Activated T-helper 9 cell treated with anti-CD3 and anti-CD28 coated beads, Interleukin-2, amount 50 U/mL, for 16 hours (primary cell): Measurements from ENCODE around the gene PPFIBP2.
"Not testable (repeated sequence)": the region's sequence is repeated elsewhere in the genome, so short reads cannot be mapped to it uniquely, and the experiment has no call there.

ENCODE experiments used
- DNase-seq: peaks from one replicate; pipeline ENCODE4 v3.0.0-alpha.2; 2020; ENCODE audit warnings: low read depth

Gene PPFIBP2

DNA sequence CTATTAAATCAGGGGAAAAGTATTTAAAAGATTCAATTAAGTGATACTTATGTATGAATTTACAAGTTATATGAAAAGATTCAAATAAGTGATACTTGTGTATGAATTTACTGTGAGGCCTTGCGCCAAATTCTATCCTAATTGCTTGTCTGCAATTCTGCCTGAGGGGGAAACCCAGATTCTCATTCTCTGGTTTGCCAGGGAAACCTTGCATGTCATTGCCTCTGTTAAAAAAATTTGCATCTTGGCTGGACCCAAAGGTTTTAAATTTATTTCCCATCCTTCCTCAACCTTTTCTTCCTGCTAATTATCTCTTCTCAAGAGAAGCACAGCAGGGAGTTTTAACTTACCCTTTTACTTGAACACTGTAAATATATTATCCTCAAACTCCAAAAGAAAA lies 14.7 kb upstream of the PPFIBP2 start:
- DNase-seq: no peak

DNA sequence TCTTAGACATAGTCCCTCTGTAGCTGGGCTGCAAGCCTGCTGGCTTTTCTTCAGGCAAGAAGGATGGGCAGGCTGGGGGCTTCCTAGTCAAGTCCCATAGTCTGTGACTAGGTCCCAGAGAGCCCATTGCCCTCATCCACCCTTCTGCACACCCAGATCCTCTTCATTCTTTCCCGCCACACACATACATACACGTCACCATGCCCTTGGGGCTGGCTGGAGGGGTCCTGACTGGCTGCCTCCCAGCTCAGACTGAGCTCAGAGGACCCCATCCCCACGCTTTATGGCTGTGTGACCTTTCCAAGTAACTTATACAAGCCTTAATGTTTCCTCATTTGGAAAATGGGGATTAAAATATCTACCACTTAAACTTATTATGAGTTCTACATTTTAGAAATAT lies 13.5 kb upstream of the PPFIBP2 start:
- DNase-seq: no peak

DNA sequence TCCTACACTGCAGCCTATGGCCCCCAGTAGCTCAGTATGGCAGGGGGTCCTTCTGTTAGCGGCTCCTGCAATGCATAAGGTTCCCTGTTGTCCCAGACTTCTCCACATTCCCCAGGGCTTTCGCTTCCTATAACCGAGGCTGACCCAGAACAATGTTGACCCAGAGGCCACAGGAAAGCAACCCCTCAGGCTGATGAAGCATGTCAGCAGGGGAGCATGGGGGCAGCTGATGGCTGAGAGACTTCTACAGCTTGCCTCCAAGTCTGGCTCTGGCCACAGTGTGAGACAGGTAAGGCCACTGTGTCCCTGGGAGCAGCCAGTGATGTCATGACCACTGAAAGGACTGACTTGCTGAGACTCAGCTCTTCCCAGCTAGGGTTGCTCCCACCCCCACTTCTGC lies 12.5 kb upstream of the PPFIBP2 start:
- no peak for DNase-seq

DNA sequence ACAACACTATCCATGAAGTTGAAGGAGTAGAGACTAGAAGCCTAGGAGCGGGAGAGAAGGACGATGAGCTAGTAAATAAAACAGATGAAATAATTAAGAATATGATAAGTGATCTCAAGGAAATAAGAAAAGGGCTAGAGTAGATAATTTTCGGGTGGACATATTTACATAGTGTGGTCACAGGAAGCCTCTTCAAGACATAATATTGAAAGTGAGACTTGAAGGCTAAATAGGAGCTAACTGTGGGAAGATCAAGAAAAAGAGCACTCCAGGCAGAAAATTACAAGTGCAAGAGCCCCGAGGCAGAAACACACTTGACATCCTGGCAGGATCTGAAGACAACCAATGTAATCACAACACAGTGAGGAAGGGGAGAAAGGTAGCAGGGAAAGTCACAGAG lies 11.9 kb upstream of the PPFIBP2 start:
- no peak for DNase-seq

DNA sequence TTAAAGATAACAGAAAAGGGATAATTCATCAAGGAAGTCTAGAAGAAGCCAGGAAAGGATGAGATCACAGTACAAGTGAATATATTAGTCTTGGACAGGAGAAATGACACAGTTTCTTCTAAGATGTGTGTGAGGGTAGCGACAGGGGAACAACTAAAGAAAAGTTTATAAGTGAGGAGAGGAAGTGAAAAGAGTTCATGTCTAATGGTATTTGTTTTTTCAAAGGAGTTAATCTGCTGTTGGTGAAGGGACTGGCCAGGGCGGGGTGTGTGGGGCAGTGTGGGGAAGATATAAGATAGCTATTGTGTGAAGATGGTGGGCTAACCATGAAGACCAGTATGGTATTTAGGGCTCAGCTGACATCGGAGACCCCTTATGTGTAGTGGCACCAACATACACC lies 7.6 kb upstream of the PPFIBP2 start:
- DNase-seq: no peak

DNA sequence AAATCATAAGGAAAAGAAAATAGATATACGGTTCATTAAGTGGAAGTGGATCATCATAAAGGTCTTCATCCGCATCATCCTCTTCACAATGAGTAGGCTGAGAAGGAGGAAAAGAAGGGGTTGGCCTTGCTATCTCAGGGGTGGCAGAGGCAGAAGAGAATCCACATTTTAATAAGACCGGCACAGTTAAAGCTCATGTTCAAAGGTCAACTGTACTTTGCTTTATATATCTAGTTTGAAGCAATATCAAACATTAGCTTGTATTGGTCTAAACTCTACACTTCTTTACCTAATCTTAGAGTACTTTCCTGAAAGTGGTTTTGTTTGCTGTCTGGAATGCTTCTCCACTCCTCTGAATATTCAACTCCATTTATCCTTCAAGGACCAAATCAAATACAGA lies 5.7 kb upstream of the PPFIBP2 start:
- no peak for DNase-seq

DNA sequence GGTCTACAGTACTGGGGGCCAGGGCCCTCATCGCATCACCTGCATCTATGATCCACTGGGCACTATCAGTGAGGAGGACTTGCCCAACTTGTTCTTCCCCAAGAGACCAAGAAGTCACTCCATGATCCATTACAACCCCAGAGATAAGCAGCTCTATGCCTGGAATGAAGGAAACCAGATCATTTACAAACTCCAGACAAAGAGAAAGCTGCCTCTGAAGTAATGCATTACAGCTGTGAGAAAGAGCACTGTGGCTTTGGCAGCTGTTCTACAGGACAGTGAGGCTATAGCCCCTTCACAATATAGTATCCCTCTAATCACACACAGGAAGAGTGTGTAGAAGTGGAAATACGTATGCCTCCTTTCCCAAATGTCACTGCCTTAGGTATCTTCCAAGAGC lies 3.8 kb upstream of the PPFIBP2 start:
- no peak for DNase-seq

DNA sequence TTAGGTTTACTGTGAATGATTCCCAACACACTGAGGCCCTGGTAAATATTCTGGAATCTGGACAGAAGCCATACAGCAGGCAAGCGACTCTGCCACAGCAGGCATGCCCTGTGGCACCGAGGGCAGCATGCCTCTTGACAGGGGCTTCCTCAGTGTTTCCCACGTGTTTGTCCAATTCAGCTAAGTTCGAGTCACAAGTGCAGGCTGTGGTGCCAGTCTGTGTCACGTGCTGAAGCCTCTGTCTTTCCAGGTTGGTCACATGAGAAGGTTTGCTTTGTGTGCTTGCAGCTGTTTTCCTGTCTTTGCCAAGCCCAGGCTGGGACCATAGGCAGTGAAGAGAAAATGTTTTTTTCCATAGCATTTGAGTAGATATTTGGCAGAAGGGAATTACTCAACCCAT lies 2.4 kb upstream of the PPFIBP2 start:
- DNase-seq: no peak

DNA sequence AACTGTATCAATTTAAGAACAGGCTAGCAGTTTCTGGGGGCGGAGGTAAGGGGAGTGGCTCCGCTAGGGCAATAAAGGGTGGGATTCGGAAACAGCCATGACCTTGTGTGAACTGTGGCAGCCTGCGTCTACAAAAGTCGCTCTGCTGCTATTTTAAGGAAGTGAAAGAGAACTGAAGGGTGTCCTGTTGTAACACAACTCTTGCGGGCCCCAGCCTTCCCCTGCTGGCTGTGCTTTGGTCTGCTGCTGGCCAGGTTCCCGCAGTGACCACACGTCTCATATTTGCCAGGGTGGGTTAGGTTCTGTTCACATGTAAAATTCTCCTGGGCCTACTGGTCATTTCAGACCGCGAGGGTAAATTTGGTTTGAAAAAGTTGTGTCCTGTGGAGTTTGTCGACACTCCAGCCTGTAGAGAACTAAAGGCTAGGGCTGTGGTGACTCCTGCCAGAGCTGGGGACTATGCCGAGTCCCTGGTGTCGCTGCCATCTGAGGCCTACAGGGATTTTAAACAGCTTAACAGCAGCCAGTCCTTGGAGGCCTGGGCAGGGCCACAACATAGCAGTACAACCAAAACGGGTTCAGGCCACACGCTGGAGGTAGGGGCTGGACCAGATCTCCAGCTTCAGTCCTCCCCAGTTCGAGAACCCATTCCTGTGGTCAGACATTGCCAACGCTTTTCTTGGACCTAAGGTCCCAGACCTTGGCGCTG lies 1.1 kb upstream of the PPFIBP2 start:
- no peak for DNase-seq

DNA sequence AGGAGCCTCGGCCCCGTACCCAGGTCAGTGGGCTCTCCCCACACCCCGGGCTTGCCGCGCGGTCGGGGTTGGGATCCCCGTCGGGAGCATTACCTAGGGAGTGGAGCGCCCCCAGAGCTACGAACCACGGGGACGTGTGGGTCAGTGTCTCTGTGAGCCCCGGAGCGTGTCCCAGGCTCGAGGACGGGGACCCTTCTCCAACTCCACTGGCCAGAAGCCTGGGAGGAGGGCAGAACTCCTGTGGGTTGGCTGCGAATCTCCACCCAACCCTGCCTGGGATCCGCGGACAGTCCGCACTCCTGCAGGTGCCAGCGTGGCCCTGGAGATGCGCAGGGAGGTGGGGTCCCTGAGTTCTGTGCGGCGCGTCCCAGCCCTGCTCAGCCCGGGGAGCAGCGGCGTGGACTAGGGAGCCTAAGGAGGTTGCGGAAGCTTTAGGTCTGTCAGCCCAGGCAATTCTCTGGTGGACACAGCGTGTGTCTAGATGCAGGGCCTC lies 346 bp downstream of the PPFIBP2 start:
- DNase-seq: no peak

DNA sequence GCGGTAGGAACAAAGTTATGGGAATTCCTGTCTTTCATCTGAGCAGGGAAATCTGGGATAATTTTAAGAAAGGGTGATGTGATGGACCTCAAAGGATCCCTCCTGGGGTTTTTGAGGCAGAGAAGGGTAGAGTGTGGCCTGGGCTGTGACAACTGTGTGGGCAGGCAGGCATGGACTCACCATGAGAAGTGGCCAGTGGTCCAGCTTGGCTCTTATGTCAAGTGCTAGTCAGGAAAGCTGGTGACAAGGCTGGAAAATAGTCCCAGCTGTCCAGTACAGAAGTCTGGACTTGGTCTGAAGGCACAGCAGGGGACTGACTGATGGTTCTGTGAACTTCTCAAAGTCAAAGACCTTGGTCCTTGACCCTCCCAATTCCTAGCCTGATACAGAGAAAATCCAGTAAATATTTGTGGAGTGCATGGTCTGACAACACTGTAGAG lies 1.7 kb downstream of the PPFIBP2 start:
- DNase-seq: no peak

DNA sequence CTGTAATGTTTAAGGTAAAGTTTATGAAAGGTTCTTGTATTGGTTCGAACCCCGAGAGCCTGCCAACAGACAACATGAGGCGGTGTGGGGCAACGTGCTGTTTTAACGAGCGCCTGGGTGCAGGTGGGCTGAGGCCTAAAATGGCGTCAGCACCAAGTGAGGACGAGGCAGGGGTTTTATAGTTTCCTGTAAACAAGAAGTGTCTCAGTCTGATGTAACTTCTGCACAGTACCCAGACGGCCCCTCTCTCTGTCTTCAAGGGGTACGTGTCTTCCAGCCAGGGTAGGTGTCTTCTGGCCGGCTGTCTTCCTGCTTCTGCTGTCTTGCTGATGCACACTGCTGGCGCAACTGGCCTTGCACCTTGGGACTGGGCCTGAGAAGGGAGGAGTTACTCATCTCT lies 2.7 kb downstream of the PPFIBP2 start:
- no peak for DNase-seq

DNA sequence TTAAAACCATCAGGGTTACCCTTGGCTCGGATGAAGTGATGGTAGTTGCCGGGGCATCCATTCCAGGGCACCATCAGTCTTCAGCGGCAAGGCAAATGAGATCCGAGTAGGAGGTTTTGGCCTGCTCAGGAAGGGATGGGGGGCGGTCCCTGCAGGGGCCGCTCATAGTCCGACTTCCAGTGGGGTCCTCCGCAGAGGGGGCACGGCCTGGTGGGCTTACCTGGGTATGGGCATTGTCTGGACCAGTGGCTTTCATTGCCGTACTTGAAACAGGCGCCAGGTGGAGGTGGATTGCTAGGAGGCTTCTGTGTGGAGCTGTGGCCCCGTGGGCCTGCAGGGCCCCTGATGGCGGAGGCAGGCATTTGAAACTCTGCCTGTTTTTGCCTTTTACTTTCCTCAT lies 3.9 kb downstream of the PPFIBP2 start:
- DNase-seq: not testable (repeated sequence)

DNA sequence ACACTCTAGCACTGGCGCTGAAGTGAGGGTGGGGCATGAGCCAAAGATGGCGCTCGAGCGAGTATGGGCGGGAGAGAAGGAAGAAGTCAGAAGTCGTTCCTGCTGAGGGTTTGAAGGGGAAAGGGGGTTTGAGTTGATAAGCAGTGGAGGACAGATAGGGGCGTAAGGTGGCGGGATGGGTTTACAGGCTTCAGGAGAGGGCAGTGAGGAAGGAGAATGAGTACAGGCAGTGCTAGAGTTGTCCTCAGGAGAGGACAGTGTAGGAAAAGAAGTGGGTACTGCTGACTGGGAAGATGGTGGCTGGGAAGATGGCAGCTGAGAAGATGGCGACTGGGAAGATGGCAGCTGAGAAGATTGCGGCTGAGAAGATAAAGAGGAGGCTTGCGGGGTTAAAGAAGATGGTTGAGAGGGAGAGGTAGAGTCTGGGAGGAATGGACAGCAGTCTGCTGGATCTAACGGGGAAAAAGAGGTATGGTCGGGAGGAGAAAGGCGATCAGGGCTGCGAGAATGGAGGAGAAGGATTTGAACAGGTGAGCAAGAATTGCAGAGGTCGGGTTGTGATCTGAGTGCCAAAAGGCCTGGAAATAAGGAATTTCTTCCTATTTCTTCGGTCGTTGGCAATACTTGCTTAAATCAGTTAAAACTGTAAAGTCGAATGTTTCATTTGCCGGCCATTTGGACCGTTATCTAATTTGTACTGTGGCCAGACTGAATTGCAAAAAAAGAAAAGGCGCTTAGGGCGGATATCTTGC lies 5.2 kb downstream of the PPFIBP2 start:
- no peak for DNase-seq

DNA sequence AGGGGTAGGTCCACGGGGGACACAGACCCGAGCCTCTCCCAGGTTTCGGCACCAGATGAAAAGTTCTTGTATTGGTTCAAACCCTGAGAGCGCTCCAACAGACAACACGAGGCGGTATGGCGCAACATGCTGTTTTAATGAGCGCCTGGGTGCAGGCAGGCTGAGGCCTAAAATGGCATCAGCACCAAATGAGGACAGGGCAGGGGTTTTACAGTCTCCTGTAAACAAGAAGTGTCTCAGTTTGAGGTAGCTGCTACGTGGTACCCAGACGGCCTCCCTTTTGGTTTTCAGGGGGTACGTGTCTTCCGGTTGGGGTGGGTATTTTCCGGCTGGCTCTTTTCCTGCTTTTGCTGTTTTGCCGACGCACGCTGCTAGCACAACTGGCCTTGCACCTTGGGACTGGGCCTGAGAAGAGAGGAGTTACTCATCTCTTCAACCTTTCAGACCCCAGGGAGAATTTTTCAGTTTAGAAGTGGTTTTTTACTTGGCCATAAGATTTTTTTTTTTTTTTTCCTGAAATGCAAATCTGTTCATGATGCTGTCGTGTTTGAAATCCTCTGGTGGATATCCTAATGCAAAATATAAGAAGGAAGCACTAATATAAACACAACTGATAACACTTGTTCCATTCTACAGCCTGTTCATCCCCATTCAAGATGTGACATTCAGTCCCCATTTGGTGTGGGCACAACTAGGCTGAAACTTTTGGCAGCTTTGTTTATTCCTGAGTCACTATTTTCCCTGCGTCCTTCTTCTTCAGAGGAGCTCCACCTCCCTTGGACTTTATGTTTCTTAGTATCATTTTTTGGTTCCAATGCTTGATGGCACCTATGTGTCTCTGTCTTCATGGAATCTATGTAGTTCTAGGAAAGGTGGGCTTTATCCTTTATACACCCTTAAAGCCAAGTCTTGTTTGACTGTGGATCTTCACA lies 6.5 kb downstream of the PPFIBP2 start:
- no peak for DNase-seq

DNA sequence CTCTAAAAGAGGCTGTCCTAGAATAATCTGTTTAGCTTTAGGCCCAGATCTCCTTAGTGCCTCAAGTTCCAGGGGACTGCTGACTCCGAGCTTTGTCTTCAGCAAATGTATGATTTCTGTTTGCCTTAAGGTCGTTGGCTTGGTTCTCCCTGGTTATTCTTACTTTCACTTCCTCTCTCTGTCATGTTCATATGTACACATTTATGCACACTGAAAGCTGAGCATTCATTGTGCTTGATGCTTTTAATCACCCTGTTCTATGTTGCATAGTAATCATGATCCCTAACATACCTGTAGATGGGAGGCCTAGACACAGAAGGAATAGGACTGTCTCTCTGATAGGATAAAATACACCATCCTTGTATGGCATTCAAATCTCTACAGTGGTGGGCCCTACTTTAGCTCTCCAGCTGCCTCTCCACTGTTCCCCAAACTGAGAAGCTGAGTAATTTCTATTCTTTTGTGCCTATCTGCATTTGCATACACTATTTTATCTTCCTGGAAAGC lies 7.2 kb downstream of the PPFIBP2 start:
- DNase-seq: no peak

DNA sequence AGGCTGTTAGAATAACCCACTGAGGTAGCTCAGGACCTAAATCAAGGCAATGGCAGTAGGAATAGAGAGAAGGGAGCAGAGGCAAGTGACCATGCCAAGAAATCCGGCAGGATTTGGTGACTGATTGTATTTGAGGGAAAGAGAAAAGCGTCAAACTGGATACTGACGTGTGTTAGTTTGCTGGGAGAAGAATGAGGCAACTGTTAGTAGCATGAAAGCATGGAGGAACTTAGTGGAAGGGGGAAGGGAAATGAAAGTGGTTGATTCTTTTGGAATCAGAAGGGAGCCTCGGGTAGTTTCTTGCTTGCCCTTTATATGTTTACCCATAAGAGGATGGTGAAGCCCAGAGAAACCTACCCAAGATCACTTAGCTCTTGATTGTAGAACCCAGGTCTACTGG lies 8.3 kb downstream of the PPFIBP2 start:
- no peak for DNase-seq

DNA sequence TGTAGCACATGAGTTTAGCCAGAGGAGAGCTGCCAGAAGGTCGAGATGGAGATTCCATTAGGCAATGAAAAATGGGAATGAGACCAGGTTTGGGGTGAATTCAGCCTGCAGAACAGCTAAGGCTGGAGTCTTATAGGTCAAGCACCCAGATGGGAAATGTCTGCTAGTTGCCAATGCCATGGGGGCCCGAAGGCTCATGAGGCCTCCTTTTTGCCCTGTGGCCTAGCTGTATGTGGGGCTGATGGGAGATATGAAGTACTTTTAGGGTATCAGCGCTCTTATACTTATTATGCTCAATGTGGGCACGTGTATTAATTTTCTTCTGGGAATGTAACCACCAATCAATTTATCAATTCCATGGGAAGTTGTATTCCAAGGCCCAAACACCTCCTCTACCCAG lies 8.7 kb downstream of the PPFIBP2 start:
- no peak for DNase-seq

DNA sequence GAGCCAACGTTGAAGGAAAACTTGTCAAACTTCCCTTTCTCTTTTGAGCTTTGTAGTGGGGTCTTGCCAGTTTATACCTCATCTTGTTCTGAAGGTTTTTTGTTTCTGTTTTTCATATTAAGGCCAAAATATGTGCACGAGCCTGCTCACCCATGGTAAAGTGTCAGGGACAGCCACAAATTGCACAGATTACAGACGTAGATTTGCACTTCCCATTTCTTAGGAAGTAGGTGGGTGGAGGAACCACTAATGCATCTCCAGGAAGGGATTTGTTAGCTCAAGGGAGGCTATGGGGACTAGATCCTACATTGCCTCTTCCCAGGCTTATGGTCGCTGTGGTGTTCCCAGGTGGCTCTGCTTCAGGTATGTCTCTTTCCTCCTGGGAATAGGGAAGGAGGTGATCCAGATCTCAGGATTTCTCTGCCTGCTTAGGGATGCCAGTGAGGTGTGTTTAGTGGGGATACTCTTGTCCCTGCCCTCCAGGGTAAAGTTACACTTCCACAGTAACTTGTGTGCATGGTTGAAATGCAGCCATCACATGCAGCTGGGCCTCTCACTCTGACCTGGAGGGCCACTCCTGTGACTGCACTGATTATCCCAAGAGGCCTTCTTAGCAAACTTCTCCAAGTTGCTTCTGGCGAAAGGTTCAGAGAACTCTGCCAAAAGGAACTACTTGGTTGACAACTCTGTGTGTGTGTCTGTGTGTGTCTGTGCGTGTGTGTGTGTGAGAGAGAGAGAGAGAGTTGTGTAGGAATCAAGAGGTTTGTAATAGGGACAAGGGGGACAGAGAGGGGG lies 9.8 kb downstream of the PPFIBP2 start:
- DNase-seq: no peak

DNA sequence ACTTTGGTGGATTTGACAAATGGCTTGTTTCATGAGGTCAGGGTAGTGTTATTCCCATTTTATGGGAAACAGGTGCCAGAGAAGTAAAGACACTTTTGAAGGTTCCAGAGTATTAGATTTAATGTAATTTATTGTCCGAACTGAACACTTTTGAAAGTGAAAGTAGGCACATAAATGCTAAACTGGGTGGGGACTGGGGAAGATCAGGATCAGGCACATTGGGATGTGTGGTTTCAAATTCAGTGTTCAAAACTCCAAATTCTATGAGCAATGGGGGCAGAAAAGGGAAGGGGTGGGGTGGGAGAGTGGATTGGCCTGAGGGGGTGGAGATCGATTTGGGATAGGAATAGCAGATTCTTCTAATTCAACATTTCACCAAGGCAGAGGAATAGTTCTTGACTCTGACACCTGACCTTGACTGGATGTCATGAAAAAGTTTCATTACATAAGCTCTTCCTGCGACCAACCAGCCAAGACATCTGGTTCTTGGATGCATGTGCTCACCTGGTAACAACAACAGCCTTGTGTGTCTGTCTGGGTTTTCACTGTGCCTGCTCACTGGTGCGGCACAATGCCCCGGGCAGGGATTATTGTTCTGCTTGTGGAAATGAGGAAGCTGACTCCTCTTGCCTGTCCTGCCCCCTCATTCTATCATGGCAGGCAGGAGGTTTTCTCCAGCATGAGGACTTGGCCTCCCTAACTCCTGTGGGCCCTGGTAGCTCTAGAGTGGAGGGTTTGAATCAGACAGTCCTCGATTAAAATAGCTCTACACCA lies 10.8 kb downstream of the PPFIBP2 start:
- DNase-seq: no peak

DNA sequence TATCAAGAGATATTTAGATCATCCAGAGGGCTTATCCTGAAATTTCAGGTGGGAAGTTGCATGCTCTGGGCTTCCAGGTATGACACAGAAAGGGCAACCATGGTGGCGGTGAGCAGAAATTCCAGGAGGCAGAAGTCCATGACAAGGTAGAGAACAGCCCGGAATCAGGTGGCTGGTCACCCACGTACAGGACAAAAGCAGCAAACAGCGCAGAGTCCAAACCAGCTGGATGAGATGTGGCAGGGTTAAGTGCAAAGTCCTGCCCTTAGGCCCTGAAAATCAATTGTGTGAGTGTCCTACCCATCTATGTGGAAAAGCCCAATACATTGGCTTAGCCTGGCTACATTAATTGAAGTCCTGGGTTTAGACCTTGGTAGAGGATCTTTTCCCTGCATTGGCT lies 11.6 kb downstream of the PPFIBP2 start:
- DNase-seq: no peak
